ENCODE measurements around the gene USP35. TPM values are rescaled to one million over a fixed set of nuclear protein-coding genes. Genes with fewer than 3 reads are reported as not detected.

The USP35 gene
- total RNA-seq = 7.1 and 8.5 TPM in 2 replicates

GRCh38 chr11:78188286-78189173, at the start of gene USP35, which contains the start of gene KCTD21:
TSS of gene USP35 (plus strand) at chr11:78188919. CDS start at chr11:78196246, 7,327 bp downstream.
TSS of gene KCTD21 (minus strand) at chr11:78188626. CDS start at chr11:78174554, 14,072 bp downstream.

GRCh38 chr11:78139422-78140391, 49.0 kb upstream of the USP35 start, which contains the start of gene ALG8:
TSS of gene ALG8 (minus strand) at chr11:78139626. CDS start at chr11:78139588, 38 bp downstream.

Other genes starting within 250 kb of the USP35 start
- 15.1 and 16.5 TPM in 2 replicates for gene INTS4, start 194.3 kb upstream of the USP35 start, total RNA-seq
- gene KCTD14, start 165.6 kb upstream of the USP35 start, total RNA-seq = 0.26 and 2.6 TPM in 2 replicates
- not detected in 2 replicates for gene THRSP, start 125.1 kb upstream of the USP35 start, total RNA-seq
- 84.8 and 120 TPM in 2 replicates for gene NDUFC2, start 109.1 kb upstream of the USP35 start, total RNA-seq
- 24.8 and 26.5 TPM in 2 replicates for gene ALG8, start 49.3 kb upstream of the USP35 start, total RNA-seq
- 10.6 and 15.2 TPM in 2 replicates for gene KCTD21, start 293 bp upstream of the USP35 start, total RNA-seq
- gene GAB2, start 228.9 kb downstream of the USP35 start, total RNA-seq = 16.0 and 21.1 TPM in 2 replicates

All from pericardium fibroblast (primary cell).